Gastrocnemius medialis (tissue), 4 donors: ENCODE data around the gene PRSS57.

Source experiments
- CTCF ChIP-seq, 5 experiments: fragments of 450-650 bp in 3 of 5; fragments of 200-600 bp in 2 of 5; sonication (generic) in 2 of 5; IDR thresholded peaks in 4 of 5; conservative IDR thresholded peaks in 1 of 5; 1 replicate in 4 of 5; 2 replicates in 1 of 5; pipeline ENCODE4 v1.5.1; 2016 to 2019; ENCODE audit warnings: antibody characterized with exemption in 5 of 5, mild to moderate bottlenecking in 3 of 5, moderate library complexity in 3 of 5
- POLR2A ChIP-seq, 2 donors: fragments of 450-650 bp; IDR thresholded peaks; one replicate each; pipeline ENCODE4 v1.6.1; 2017; ENCODE audit warnings: antibody characterized with exemption in 2 of 2, mild to moderate bottlenecking in 2 of 2, moderate library complexity in 2 of 2

GRCh38 chr19:681029-682019, 13.9 kb downstream of the PRSS57 start:
- no peak for TF ChIP-seq CTCF (IDR thresholded peaks at IDR 0.05 in 4 of 5, conservative IDR thresholded peaks at IDR 0.05 in 1 of 5)
- TF ChIP-seq POLR2A (IDR thresholded peaks at IDR 0.05) = no peak
